Lower leg skin (tissue), 3 donors: ENCODE results near the gene REM2.

Experiments
- POLR2A ChIP-seq, 2 donors: fragments of 450-650 bp; IDR thresholded peaks; one replicate each; pipeline ENCODE4 v1.6.1; 2016 to 2017; ENCODE audit warnings: antibody characterized with exemption in 2 of 2, mild to moderate bottlenecking in 1 of 2, moderate library complexity in 1 of 2
- TF ChIP-seq, protein P1 (sequence below), 3 donors: fragments of 450-650 bp; IDR thresholded peaks; one replicate each; pipeline ENCODE4 v1.5.1; 2016; ENCODE audit warnings: antibody characterized with exemption in 3 of 3, mild to moderate bottlenecking in 3 of 3, moderate library complexity in 2 of 3

DNA sequence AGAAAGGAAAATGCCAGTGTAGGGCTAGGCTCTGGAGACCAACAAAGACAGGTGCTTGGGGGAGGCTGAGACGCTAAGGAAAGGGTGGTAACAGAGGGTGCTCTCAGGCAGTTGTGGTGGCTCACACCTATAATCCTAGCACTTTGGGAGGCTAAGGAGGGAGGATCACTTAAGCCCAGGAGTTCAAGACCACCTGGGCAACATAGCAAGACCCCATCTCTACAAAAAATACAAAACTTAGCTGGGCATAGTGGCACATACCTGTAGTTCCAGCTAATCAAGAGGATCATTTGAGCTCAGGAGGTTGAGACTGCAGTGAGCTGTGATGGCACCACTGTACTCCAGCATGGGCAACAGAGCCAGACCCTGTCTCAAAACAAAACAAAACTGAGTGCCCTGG lies 12.4 kb downstream of the REM2 start:
- TF ChIP-seq, protein P1, sequence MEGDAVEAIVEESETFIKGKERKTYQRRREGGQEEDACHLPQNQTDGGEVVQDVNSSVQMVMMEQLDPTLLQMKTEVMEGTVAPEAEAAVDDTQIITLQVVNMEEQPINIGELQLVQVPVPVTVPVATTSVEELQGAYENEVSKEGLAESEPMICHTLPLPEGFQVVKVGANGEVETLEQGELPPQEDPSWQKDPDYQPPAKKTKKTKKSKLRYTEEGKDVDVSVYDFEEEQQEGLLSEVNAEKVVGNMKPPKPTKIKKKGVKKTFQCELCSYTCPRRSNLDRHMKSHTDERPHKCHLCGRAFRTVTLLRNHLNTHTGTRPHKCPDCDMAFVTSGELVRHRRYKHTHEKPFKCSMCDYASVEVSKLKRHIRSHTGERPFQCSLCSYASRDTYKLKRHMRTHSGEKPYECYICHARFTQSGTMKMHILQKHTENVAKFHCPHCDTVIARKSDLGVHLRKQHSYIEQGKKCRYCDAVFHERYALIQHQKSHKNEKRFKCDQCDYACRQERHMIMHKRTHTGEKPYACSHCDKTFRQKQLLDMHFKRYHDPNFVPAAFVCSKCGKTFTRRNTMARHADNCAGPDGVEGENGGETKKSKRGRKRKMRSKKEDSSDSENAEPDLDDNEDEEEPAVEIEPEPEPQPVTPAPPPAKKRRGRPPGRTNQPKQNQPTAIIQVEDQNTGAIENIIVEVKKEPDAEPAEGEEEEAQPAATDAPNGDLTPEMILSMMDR (IDR thresholded peaks at IDR 0.05) = no peak
- TF ChIP-seq POLR2A (IDR thresholded peaks at IDR 0.05) = no peak
